Neuronal stem cell (in vitro differentiated cells): Measurements from ENCODE around the gene MEGF11.
"Not testable (repeated sequence)": the region's sequence is repeated elsewhere in the genome, so short reads cannot be mapped to it uniquely, and the experiment has no call there.

ENCODE experiments used
- DNase-seq: peaks from one replicate; pipeline ENCODE4 v3.0.0-alpha.2; 2013; ENCODE audit warnings: low spot score
- H2AFZ ChIP-seq: one replicate; pipeline ENCODE4 v1.6.1; 2013; ENCODE audit warnings: mild to moderate bottlenecking, low read length, inconsistent platforms
- H2AK5ac ChIP-seq: 2 replicates; pipeline ENCODE4 v1.6.1; 2013; ENCODE audit warnings: low read depth, mild to moderate bottlenecking, inconsistent platforms, low read length, moderate library complexity, mixed read lengths
- H2BK120ac ChIP-seq: 2 replicates; pipeline ENCODE4 v1.6.1; 2013; ENCODE audit warnings: low read depth, mild to moderate bottlenecking, inconsistent platforms, low read length, moderate library complexity, mixed read lengths
- H2BK12ac ChIP-seq: one replicate; pipeline ENCODE4 v1.6.1; 2013; ENCODE audit warnings: low read length, inconsistent platforms
- H2BK15ac ChIP-seq: 2 replicates; pipeline ENCODE4 v1.6.1; 2013; ENCODE audit warnings: mild to moderate bottlenecking, low read length, inconsistent platforms, mixed read lengths
- H2BK5ac ChIP-seq: one replicate; pipeline ENCODE4 v1.6.1; 2013; ENCODE audit warnings: inconsistent platforms, mild to moderate bottlenecking, low read length, moderate library complexity
- H3K14ac ChIP-seq: one replicate; pipeline ENCODE4 v1.6.1; 2013; ENCODE audit warnings: low read length, inconsistent platforms
- H3K18ac ChIP-seq: 2 replicates; pipeline ENCODE4 v1.6.1; 2013; ENCODE audit warnings: low read length, inconsistent platforms
- H3K23ac ChIP-seq: 2 replicates; pipeline ENCODE4 v1.6.1; 2013; ENCODE audit warnings: low read depth, mild to moderate bottlenecking, mixed read lengths, low read length, inconsistent platforms; ENCODE audit not compliant: poor library complexity
- H3K27ac ChIP-seq: replicated peaks from 3 replicates; pipeline ENCODE4 v1.5.1; 2013; ENCODE audit warnings: low read length, inconsistent platforms
- H3K27me3 ChIP-seq, 3 experiments: 2 replicates each; pipeline ENCODE4 v1.6.1; 2013; ENCODE audit warnings: low read length in 3 of 3, mild to moderate bottlenecking in 2 of 3, inconsistent platforms in 1 of 3, low read depth in 1 of 3, mixed read lengths in 1 of 3, moderate library complexity in 1 of 3; ENCODE audit not compliant: control insufficient read depth in 3 of 3, insufficient read depth in 3 of 3
- H3K36me3 ChIP-seq, 2 donors: replicated peaks in 1 of 2; 2 replicates each; pipeline ENCODE4 v1.6.1; 2013; ENCODE audit warnings: low read length in 2 of 2; ENCODE audit not compliant: control insufficient read depth in 2 of 2, insufficient read depth in 2 of 2
- H3K4ac ChIP-seq: 2 replicates; pipeline ENCODE4 v1.6.1; 2013; ENCODE audit warnings: inconsistent platforms, mild to moderate bottlenecking, low read length, moderate library complexity
- H3K4me1 ChIP-seq, 2 donors: 1 replicate in 1 of 2; 2 replicates in 1 of 2; pipeline ENCODE4 v1.6.1; 2013; ENCODE audit warnings: low read length in 2 of 2, low read depth in 1 of 2; ENCODE audit not compliant: control insufficient read depth in 2 of 2, insufficient read depth in 1 of 2
- H3K4me2 ChIP-seq: one replicate; pipeline ENCODE4 v1.6.1; 2013; ENCODE audit warnings: mild to moderate bottlenecking, low read length, inconsistent platforms; ENCODE audit not compliant: insufficient read depth, poor library complexity, severe bottlenecking
- H3K4me3 ChIP-seq, 2 donors: 2 replicates each; pipeline ENCODE4 v1.5.1; 2013; ENCODE audit warnings: low read length in 2 of 2, mild to moderate bottlenecking in 2 of 2, inconsistent platforms in 1 of 2, moderate library complexity in 1 of 2
- H3K79me1 ChIP-seq: one replicate; pipeline ENCODE4 v1.6.1; 2013; ENCODE audit warnings: low read depth, mild to moderate bottlenecking, inconsistent platforms, low read length, moderate library complexity
- H3K9ac ChIP-seq: one replicate; pipeline ENCODE4 v1.6.1; 2013; ENCODE audit warnings: mild to moderate bottlenecking, low read depth, low read length, inconsistent platforms; ENCODE audit not compliant: poor library complexity
- H3K9me3 ChIP-seq, 2 donors: replicated peaks in 1 of 2; 2 replicates each; pipeline versions ENCODE3 to v1.6.1; 2013; ENCODE audit warnings: low read length in 2 of 2, mild to moderate bottlenecking in 2 of 2, inconsistent platforms in 1 of 2, low read depth in 1 of 2, mixed read lengths in 1 of 2, moderate library complexity in 1 of 2; ENCODE audit not compliant: control insufficient read depth in 2 of 2, insufficient read depth in 1 of 2
- H4K8ac ChIP-seq: one replicate; pipeline ENCODE4 v1.6.1; 2013; ENCODE audit warnings: low read depth, mild to moderate bottlenecking, inconsistent platforms, low read length, moderate library complexity
- H4K91ac ChIP-seq: one replicate; pipeline ENCODE4 v1.6.1; 2013; ENCODE audit warnings: low read length, low read depth, mild to moderate bottlenecking, inconsistent platforms; ENCODE audit not compliant: poor library complexity
- WGBS, 2 donors: extraction: QIAGEN DNeasy Blood & Tissue Kit; methylation state at CpG; one replicate each; pipeline ENCODE4 v1.1.7; 2013; ENCODE audit warnings: missing lambda C conversion rate in 2 of 2, mixed read lengths in 1 of 2; ENCODE audit not compliant: insufficient read length in 2 of 2, insufficient replicate concordance in 1 of 2; ENCODE audit errors: extremely low coverage in 2 of 2; 5-methylcytosine and 5-hydroxymethylcytosine counted together

Gene MEGF11

GRCh38 chr15:65868546-65869125, 384.9 kb downstream of the MEGF11 start:
- peak overlapping the region; percentile 98 for H3K23ac ChIP-seq
- peak overlapping the region; percentile 66 to 97 for H3K4me3 ChIP-seq
- H2BK15ac ChIP-seq: no peak overlapping the region
- peaks cover 0 to 3% of the 10 kb centered on the region in 2 donors for H3K4me1 ChIP-seq
- DNase-seq: no peak
- H2BK5ac ChIP-seq: peak overlapping the region; percentile 99
- no peaks in the 10 kb centered on the region for H3K27me3 ChIP-seq
- H3K18ac ChIP-seq: no peak overlapping the region
- no peak overlapping the region for H2BK120ac ChIP-seq
- WGBS, 2 donors: no CpG with 5 or more reads among the region's 11 CpGs
- H3K14ac ChIP-seq: no peak overlapping the region
- no peak overlapping the region for H2BK12ac ChIP-seq
- H2AK5ac ChIP-seq: no peak overlapping the region
- peak overlapping the region; percentile 26 for H3K4me2 ChIP-seq
- no peak overlapping the region for H3K4ac ChIP-seq
- peaks cover 8% of the 10 kb centered on the region for H3K79me1 ChIP-seq
- H3K36me3 ChIP-seq: peaks cover 0 to under 1% of the 10 kb centered on the region in 2 donors
- no peaks in the 10 kb centered on the region for H3K9me3 ChIP-seq
- H3K9ac ChIP-seq: no peak overlapping the region
- no peak overlapping the region for H3K27ac ChIP-seq
- H4K8ac ChIP-seq: no peak overlapping the region
- peak overlapping the region; percentile 94 for H2AFZ ChIP-seq
- no peak overlapping the region for H4K91ac ChIP-seq

DNA sequence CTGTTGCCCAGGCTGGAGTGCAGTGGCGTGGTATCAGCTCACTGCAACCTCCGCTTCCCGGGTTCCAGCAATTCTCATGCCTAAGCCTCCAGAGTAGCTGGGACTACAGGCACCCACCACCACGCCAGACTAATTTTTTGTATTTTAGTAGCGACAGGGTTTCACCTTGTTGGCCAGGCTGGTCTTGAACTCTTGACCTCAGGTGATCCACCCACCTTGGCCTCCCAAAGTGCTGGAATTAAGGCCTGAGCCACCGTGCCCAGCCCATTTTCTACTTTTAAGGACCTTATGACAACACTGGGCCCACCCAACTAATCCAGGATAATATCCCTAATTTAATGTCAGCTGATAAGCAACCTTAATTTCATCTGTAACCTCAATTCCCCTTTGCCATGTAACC, 385.6 kb downstream of the MEGF11 start:
- not testable (repeated sequence) for H3K9ac ChIP-seq, H2AFZ ChIP-seq, H3K4me1 ChIP-seq, H2BK15ac ChIP-seq, H3K4ac ChIP-seq, H4K91ac ChIP-seq, H3K18ac ChIP-seq, H3K79me1 ChIP-seq, H3K4me2 ChIP-seq, H2BK12ac ChIP-seq, H3K27me3 ChIP-seq, H2AK5ac ChIP-seq, H4K8ac ChIP-seq, H3K23ac ChIP-seq, H3K9me3 ChIP-seq, H3K4me3 ChIP-seq, DNase-seq, H3K14ac ChIP-seq, H2BK120ac ChIP-seq, H3K36me3 ChIP-seq, H2BK5ac ChIP-seq, H3K27ac ChIP-seq
- no CpG with 5 or more reads among the region's 6 CpGs for WGBS, 2 donors

DNA sequence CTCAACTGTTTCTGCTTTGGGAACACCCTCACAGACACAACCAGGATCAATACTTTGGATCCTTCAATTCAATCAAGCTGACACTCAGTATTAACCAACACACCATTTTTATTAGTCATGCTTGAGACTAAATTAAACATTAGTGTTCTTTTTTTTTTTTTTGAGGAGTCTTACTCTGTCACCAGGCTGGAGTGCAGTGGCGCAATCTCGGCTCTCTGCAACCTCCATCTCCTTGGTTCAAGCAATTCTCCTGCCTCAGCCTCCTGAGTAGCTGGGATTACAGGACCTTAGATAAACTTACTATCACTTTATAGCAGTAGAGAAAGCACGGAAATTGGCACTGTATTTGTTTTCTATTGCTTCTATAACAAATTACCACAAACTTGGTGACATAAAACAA, 386.3 kb downstream of the MEGF11 start:
- H3K4me1 ChIP-seq: peaks cover 1 to 3% of the 10 kb centered on the region in 2 donors

DNA sequence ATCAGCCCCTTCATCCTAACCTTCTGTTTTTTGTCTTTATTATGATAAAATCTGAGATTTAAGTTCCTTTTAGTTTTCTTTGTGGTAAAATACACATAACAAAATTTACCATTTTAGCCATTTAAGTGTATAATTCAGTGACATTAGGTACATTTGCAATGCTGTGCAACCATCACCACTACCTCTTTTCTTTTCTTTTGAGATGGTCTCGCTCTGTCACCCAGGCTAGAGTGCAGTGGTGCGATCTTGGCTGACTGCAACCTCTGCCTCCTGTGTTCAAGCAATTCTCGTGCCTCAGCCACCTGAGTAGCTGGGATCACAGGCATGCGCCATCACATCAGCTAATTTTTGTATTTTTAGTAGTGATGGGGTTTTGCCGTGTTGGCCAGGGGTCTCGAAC, 390.4 kb downstream of the MEGF11 start:
- Histone ChIP-seq H3K79me1 (no peaks in the 10 kb centered on the region), H2BK5ac (no peak overlapping the region), H4K91ac (no peak overlapping the region), H3K27ac (no peak overlapping the region), H3K4me1 (peaks cover 0 to 1% of the 10 kb centered on the region in 2 donors), H2AFZ (peak overlapping the region; percentile 86), H3K27me3 (no peaks in the 10 kb centered on the region), H3K36me3 (no peaks in the 10 kb centered on the region), H4K8ac (no peak overlapping the region), H3K18ac (no peak overlapping the region), H2BK12ac (no peak overlapping the region), H3K23ac (no peak overlapping the region), H2AK5ac (no peak overlapping the region), H2BK120ac (no peak overlapping the region), H3K4me3 (peak overlapping the region in 1 of 2 donors; percentile 17), H3K4ac (no peak overlapping the region), H3K14ac (no peak overlapping the region), H3K9me3 (no peaks in the 10 kb centered on the region), H3K4me2 (no peak overlapping the region), H3K9ac (no peak overlapping the region), H2BK15ac (no peak overlapping the region)
- no CpG with 5 or more reads among the region's 6 CpGs for WGBS, 2 donors
- no peak for DNase-seq

More for the DNA sequence above, 386.3 kb downstream of the MEGF11 start:
- H2BK15ac ChIP-seq: no peak overlapping the region
- no peak overlapping the region for H3K27ac ChIP-seq
- no peak overlapping the region for H3K4ac ChIP-seq
- H4K8ac ChIP-seq: no peak overlapping the region
- no peak overlapping the region for H2AFZ ChIP-seq
- H3K9me3 ChIP-seq: no peaks in the 10 kb centered on the region
- H3K14ac ChIP-seq: no peak overlapping the region
- no peaks in the 10 kb centered on the region for H3K27me3 ChIP-seq
- H3K18ac ChIP-seq: no peak overlapping the region
- no peak overlapping the region for H3K4me2 ChIP-seq
- no peaks in the 10 kb centered on the region for H3K36me3 ChIP-seq
- WGBS, 2 donors: no CpG with 5 or more reads among the region's 3 CpGs
- no peak overlapping the region for H3K9ac ChIP-seq
- H2BK12ac ChIP-seq: no peak overlapping the region
- peaks cover 8% of the 10 kb centered on the region for H3K79me1 ChIP-seq
- no peak overlapping the region for H3K4me3 ChIP-seq
- no peak for DNase-seq
- H2AK5ac ChIP-seq: no peak overlapping the region
- H3K23ac ChIP-seq: no peak overlapping the region
- H4K91ac ChIP-seq: no peak overlapping the region
- H2BK120ac ChIP-seq: no peak overlapping the region
- no peak overlapping the region for H2BK5ac ChIP-seq
